Muscle of leg (tissue), 11 donors: ENCODE measurements around the gene GDF11. TPM values are rescaled to one million over a fixed set of nuclear protein-coding genes. Genes with fewer than 3 reads are reported as not detected.

Source experiments
- DNase-seq: peaks from one replicate; pipeline ENCODE4 v3.0.0; 2013
- H3K27ac ChIP-seq: one replicate; pipeline ENCODE4 v1.5.1; 2013; ENCODE audit warnings: mild to moderate bottlenecking, low read length, control low read depth
- H3K27me3 ChIP-seq: one replicate; pipeline ENCODE4 v1.6.1; 2013; ENCODE audit warnings: low read length; ENCODE audit not compliant: control insufficient read depth, insufficient read depth
- H3K36me3 ChIP-seq: one replicate; pipeline ENCODE4 v1.6.1; 2013; ENCODE audit warnings: low read length; ENCODE audit not compliant: control insufficient read depth, insufficient read depth
- H3K4me1 ChIP-seq: one replicate; pipeline ENCODE4 v1.6.1; 2013; ENCODE audit warnings: low read length; ENCODE audit not compliant: control insufficient read depth, insufficient read depth
- H3K4me3 ChIP-seq: one replicate; pipeline ENCODE4 v1.5.1; 2013; ENCODE audit warnings: low read length, control low read depth
- H3K9me3 ChIP-seq: replicated peaks from 2 replicates; pipeline ENCODE4 v1.6.1; 2013; ENCODE audit warnings: low read depth, low read length; ENCODE audit not compliant: control insufficient read depth
- WGBS: methylation state at CpG from one replicate; pipeline ENCODE4 v1.1.5; 2013; ENCODE audit warnings: missing lambda C conversion rate; ENCODE audit not compliant: insufficient coverage; 5-methylcytosine and 5-hydroxymethylcytosine counted together
- polyA plus RNA-seq, 8 donors: library from polyadenylated mRNA; unstranded; fragments of 120-200 nt; gene quantifications; one replicate each; pipeline versions ENCODE4 v1.2.1 to v1.2.3, GENCODE V29; 2013; ENCODE audit warnings: inconsistent platforms in 1 of 8, low replicate concordance in 1 of 8; ENCODE audit not compliant: insufficient read length in 8 of 8, insufficient read depth in 1 of 8
- total RNA-seq: library from RNA; stranded (reverse); fragments of 120-200 nt; gene quantifications from one replicate; pipeline ENCODE4 v1.2.4, GENCODE V29; 2013

The GDF11 gene
- total and polyA plus RNA-seq, 9 donors, result 4.5 to 12.4 (median 10.7) TPM

GRCh38 chr12:55706568-55707218, 36.2 kb upstream of the GDF11 start:
- Histone ChIP-seq H3K27me3 (peaks cover 16% of the 10 kb centered on the region), H3K36me3 (peaks cover 6% of the 10 kb centered on the region), H3K4me1 (peaks cover 69% of the 10 kb centered on the region), H3K9me3 (no peaks in the 10 kb centered on the region), H3K4me3 (peak overlapping the region; percentile 86), H3K27ac (peak overlapping the region; percentile 94)
- peak; percentile 81 for DNase-seq
- 15% methylated on average over 2 of the region's 2 CpGs for WGBS

- H3K27ac ChIP-seq, result peak overlapping the region; percentile 94
- H3K4me1 ChIP-seq, result peaks cover 69% of the 10 kb centered on the region
Measured at GRCh38 chr12:55707219-55707671, 35.7 kb upstream of the GDF11 start.

GRCh38 chr12:55707841-55708694, 34.9 kb upstream of the GDF11 start, which contains the start of gene ITGA7:
Gene ITGA7, minus strand, starts transcription at chr12:55707904. Its CDS starts 222 bp downstream, at chr12:55707682.
- peak within 1 kb of the TSS; percentile 94 for H3K27ac ChIP-seq
- H3K27me3 ChIP-seq, result peaks cover 16% of the 10 kb centered on the region
- WGBS, result 0% methylated on average over 18 of the region's 39 CpGs
- DNase-seq, result peak; percentile 85
- no peaks in the 10 kb centered on the region for H3K36me3 ChIP-seq
- no peaks in the 10 kb centered on the region for H3K9me3 ChIP-seq
- peak within 1 kb of the TSS; percentile 86 for H3K4me3 ChIP-seq
- peaks cover 66% of the 10 kb centered on the region for H3K4me1 ChIP-seq

More at GRCh38 chr12:55707219-55707671, 35.7 kb upstream of the GDF11 start:
- peaks cover 6% of the 10 kb centered on the region for H3K36me3 ChIP-seq
- peaks cover 16% of the 10 kb centered on the region for H3K27me3 ChIP-seq
- WGBS, result 4% methylated on average over 21 of the region's 22 CpGs
- DNase-seq, result no peak
- H3K4me3 ChIP-seq, result peak overlapping the region; percentile 86
- no peaks in the 10 kb centered on the region for H3K9me3 ChIP-seq

- H3K27ac ChIP-seq, result peak overlapping the region; percentile 77
- no CpG with 5 or more reads among the region's 3 CpGs for WGBS
- no peaks in the 10 kb centered on the region for H3K9me3 ChIP-seq
- H3K36me3 ChIP-seq, result no peaks in the 10 kb centered on the region
- H3K4me3 ChIP-seq, result peak overlapping the region; percentile 86
- H3K4me1 ChIP-seq, result peaks cover 61% of the 10 kb centered on the region
- DNase-seq, result peak; percentile 60
- H3K27me3 ChIP-seq, result peaks cover 16% of the 10 kb centered on the region
Measured at GRCh38 chr12:55708695-55709233, 34.2 kb upstream of the GDF11 start.

- 32% methylated on average over 4 of the region's 4 CpGs for WGBS
- H3K27me3 ChIP-seq, result peaks cover 14% of the 10 kb centered on the region
- no peaks in the 10 kb centered on the region for H3K9me3 ChIP-seq
- peak; percentile 78 for DNase-seq
- H3K4me1 ChIP-seq, result peaks cover 48% of the 10 kb centered on the region
- H3K4me3 ChIP-seq, result peak overlapping the region; percentile 29
- peak overlapping the region; percentile 74 for H3K27ac ChIP-seq
- H3K36me3 ChIP-seq, result no peaks in the 10 kb centered on the region
Measured at GRCh38 chr12:55711786-55712553, 31.0 kb upstream of the GDF11 start.

- Histone ChIP-seq H3K4me1 (peaks cover 52% of the 10 kb centered on the region), H3K27me3 (peaks cover 8% of the 10 kb centered on the region), H3K9me3 (no peaks in the 10 kb centered on the region), H3K4me3 (no peak overlapping the region), H3K36me3 (no peaks in the 10 kb centered on the region), H3K27ac (peak overlapping the region; percentile 74)
- no CpG with 5 or more reads among the region's 1 CpG for WGBS
- DNase-seq, result no peak
Measured at GRCh38 chr12:55712700-55713415, 30.1 kb upstream of the GDF11 start.

- Histone ChIP-seq H3K4me3 (no peak overlapping the region), H3K4me1 (peaks cover 53% of the 10 kb centered on the region), H3K36me3 (peaks cover 4% of the 10 kb centered on the region), H3K27ac (no peak overlapping the region), H3K27me3 (peaks cover 6% of the 10 kb centered on the region), H3K9me3 (no peaks in the 10 kb centered on the region)
- WGBS, result 100% methylated on average over 1 of the region's 2 CpGs
- no peak for DNase-seq
Measured at GRCh38 chr12:55713721-55714120, 29.2 kb upstream of the GDF11 start.

- H3K36me3 ChIP-seq, result peaks cover 13% of the 10 kb centered on the region
- DNase-seq, result no peak
- no peaks in the 10 kb centered on the region for H3K9me3 ChIP-seq
- peaks cover 58% of the 10 kb centered on the region for H3K4me1 ChIP-seq
- H3K27ac ChIP-seq, result peak overlapping the region; percentile 97
- H3K27me3 ChIP-seq, result no peaks in the 10 kb centered on the region
- WGBS, result 80% methylated on average over 3 of the region's 7 CpGs
- H3K4me3 ChIP-seq, result peak overlapping the region; percentile 72
Measured at GRCh38 chr12:55715169-55715764, 27.7 kb upstream of the GDF11 start.
